ENCODE results near the gene OR51E1.

The OR51E1 gene

DNA sequence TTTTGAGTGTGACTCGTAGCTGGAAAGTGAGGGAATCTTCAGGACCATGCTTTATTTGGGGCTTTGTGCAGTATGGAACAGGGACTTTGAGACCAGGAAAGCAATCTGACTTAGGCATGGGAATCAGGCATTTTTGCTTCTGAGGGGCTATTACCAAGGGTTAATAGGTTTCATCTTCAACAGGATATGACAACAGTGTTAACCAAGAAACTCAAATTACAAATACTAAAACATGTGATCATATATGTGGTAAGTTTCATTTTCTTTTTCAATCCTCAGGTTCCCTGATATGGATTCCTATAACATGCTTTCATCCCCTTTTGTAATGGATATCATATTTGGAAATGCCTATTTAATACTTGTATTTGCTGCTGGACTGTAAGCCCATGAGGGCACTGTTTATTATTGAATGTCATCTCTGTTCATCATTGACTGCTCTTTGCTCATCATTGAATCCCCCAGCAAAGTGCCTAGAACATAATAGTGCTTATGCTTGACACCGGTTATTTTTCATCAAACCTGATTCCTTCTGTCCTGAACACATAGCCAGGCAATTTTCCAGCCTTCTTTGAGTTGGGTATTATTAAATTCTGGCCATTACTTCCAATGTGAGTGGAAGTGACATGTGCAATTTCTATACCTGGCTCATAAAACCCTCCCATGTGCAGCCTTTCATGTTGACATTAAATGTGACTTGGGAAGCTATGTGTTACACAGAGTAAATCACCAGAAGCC is 11.0 kb downstream of the OR51E1 start:
- no peak for DNase-seq

DNA sequence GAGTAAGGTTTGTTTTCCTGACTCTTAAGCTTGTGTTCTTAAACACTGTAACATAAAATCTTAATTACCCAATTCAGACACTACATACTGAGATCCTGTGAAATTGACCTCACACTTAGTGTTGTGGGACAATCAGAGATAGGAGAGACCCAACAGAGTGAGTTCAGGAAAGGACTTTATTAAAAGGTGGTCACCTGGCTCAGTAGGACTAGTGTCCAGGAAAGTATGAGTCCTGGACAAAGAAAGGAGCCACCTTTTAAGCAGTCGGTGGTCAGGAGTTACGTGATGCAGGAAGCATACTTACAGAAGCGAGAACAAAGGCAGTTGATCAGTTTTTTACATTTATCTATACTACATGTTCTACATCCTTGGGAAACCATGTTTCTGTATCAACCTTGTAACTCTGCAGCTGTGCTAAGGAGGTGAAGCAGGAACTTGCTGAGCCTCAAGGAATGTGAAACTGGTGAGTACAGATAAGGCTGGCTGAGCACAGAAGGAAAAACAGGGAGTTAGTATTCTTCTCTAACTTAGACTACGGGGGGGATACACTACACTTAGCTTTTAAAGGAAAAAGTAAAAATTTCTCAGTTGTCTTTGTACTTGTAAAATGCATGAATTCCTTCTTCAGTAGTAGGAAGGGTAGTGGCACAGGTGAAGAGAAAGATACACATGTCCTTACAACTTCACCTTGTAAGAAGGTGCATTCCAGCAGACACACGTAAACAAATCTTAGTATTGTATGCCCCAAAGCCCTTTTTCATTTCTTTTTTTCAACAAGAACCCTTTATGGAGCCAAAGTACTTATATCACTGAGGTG is 15.1 kb downstream of the OR51E1 start:
- no peak for DNase-seq

DNA sequence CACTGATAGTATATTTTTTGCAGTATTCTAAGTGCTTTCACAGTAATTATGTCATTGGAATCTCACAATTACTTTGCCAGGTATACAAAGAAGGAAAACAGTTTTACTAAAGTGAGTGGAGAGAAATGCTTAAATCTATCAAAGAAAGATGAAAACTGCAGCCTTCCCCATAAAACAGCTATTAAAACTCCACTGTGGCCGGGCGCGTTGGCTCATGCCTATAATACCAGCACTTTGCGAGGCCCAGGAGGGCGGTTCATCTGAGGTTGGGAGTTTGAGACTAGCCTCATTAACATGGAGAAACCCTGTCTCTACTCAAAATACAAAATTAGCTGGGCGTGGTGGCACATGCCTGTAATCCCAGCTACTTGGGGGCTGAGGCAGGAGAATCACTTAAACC is 19.1 kb downstream of the OR51E1 start:
- no peak for DNase-seq

DNA sequence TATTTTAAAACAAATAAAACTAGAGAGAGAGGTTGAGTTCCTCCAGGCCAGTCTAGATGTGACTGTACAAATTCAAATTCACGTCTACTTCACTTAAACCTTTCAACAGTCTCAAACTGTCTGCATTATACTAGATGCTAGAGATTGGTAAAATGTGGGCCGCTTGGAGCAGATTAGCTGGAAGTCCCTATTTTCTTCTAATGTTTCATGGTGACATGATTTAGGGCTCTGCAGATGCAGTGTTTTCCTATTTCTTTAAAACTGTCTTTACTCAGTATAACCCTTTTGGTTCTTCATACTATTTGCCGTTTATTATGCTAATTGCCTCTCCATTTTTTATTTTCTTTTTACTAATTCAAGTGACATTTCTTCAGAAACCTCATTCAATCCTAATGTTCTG is 20.4 kb downstream of the OR51E1 start:
- DNase-seq = no peak

DNA sequence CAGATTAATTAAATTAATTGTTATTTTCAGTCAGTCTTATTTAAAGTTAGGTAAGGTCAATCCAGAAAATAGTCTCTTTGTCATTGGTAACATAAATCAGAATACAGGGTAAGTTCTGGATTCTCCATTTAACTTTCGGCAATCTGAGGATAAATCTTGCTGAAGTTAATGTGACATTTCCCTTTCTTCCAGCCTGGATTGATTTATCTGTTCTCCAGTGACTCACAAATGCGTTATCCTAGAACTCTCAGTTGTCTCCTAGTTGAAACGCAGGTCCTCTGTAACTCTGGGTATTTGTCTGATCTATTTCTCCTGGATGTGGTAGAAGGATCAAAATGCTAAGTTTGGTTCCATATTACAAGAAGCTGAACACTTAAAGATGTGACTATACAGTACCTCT is 21.0 kb downstream of the OR51E1 start:
- no peak for DNase-seq

DNA sequence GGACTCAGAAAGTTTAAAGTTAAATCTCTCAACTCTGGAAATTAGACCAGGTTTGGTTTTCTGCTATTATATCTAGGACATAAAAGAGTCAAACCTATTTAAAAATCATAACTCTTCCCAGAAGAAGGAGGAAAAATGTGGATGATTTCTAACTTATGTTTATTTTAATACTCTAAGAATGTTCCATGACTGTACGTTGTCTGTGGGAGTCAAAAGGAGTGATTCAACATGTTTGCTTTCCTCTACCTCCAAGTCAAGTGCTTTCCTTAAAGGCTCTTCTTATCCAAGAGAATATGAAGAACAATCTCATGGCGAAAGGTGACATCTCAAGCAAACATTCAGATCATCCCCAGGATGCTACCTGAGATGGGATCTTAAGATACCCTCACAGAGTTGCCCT is 21.6 kb downstream of the OR51E1 start:
- no peak for DNase-seq

DNA sequence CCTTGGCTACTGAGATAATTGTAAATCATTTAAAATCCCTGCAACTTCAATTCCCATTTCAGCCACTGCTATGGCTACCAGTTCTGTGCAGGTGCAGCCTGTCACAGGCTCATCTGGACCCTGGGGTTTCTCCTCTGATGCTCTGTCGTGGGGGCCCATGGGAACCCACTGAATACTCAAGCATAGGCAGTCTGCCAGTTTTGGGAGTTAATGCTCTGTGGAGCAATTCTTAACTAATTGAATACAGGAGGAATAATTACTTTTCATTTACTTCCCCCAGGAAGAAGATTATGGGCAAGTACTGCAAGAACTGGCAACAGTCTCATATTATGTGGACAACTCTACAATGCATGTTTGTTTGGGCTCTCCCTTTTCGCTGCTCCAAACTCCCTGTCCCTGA is 28.0 kb downstream of the OR51E1 start:
- no peak for DNase-seq

DNA sequence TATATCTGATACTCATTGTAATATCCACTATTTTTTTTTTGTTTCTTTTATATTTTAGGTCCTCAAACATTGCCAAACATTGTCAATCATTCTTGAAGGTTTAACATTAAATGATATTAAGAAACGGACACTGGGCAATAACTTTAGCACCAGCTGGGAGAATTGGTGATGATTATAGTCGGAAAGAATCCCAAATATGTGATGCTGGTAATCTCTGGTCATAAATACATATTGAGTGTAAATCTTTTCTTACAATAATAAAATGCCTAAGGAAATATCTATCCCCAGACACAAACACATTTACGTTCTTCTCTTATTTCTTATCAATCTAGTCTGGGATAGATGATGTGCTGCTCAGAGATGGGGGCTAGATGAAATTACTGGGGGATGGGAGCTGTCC is 28.7 kb downstream of the OR51E1 start:
- DNase-seq = no peak

DNA sequence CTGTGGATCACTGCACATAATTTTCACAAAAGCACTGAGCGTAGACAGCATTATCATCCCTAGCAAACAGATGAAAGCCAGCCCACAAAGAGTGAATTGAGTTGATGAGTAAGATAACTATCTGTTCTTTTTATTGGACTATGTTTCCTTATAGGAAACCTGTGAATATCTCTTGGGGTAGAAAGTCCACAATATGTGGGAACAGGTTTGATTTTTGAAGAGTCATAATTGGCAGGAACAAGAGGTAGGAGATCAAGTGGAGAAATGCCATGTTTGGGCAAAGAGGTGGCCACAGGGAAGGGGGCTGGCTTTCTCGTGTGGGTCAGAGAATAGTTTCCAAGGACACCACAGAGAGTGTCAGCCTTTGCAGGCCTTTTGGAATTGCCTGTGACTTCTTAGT is 30.0 kb downstream of the OR51E1 start:
- no peak for DNase-seq

DNA sequence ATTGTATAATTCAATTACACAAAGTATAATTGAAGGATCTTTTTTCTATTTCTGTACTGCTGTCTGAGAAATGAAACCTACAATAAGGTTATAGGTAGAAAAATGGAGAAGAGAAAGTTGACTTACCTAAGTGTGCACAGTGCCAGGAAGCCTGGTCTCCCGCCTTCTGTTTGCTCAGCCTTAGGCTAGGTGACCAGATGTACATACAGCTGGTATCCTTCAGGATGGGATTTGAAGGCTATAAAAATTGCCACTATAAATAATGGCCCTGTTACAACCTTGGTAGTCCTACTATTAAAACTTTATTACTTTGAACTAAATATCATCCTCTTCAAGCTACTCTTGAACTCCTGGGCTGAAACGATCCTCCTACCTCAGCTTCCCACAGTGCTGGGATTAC is 34.2 kb downstream of the OR51E1 start:
- no peak for DNase-seq

DNA sequence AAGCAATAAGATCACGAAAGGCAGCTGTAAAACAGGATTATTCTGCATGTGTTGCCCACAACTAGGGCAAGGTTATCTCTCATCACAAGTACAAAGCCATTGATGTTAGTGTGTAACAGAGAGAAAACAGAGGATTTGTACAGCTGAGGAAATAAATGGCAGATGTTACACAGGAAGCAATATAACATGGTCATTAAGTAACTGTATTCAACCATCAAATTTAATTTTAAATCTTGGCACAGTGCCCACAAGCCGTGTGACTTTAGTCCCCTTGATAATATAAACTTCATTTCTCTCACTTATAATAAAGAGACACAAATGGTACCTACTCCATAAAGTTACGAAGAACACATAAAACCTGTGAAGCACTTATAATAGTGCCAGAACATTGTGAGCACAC is 36.6 kb downstream of the OR51E1 start:
- DNase-seq = no peak

DNA sequence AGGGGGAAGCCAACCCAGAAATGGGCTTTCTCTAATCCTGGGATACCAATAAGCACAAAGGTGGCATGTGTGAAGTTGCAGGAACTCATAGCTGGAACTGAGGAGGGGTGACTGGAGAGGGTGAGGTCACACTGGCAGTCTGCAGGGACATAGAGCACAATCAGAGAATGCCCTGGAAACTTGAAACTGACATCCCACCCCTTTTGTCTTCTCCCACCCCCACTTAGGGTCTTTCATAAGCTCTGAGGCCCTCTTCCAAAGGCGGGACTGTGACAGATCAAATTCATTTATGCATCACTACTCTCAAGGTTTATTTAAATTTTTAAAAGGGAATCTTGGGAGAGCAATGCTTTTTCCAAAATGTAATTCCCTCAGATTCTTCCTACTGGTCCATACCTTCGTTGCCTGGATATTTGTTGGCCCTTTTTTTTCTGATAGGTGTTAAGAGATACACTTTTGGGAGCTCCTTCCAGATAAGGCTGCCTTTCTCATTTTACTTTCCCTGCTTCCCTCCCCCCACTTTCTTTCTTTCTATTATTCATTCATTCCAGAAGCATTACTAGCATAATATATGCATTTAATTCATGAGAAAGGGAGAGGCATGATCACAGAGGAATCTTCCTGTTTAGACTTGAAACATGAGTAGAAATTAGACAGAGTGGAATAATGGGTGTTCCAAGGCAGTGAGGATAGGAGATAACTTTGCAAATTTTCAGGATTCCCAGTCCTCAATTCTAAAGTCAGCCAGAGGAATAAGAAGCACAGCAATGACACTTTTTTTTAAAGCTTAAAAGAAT is 39.0 kb downstream of the OR51E1 start:
- no peak for DNase-seq

DNA sequence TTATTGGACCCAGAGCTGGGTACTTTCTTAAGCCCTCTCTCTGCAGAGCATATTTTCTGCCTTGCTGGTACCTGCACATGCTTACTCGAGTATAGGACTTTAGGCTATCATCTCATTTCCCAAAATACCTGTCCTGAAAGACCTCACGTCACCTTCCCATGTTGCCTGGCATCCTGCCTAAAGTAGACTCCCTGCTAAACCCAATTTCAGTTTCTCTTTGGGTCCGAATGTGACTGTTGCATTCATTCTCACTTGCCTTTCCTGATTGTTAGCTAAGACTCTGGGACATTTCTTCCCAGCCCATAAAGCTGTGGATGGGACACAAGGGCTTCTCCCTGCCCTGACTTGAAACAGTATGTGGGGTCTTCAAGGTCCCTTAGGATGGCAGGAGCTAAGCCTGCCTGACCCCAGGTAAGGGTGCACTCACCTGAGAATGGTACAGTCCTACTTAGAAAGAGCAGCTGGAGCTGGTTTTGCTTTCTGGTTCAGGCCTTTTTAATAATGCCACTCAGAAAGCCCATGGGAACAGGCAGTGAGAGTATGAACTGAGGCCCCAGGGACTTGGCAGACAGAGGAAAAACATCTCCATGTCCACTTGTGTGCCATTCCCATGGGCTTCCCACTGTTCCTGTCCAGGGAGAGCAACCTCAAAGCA is 41.0 kb downstream of the OR51E1 start:
- DNase-seq = no peak

DNA sequence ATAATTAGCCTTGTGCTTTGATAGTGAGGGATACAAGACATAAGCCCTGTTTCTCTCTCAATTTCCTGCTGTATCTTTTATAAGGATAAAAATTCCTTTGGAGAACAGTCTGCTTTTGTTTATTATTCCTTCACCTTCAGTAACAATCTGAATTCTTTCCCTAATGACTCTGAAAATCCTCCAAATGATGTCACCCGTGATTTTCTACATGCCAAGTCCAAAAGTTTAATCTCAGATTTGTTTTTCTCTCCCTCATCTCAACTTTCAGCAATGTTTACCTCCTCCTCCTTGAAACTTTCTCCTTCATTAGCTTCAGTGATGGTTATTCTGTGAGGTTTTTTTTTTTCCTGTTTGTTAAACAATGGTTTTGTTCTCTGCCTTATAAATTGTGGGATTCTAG is 51.7 kb downstream of the OR51E1 start:
- no peak for DNase-seq

DNA sequence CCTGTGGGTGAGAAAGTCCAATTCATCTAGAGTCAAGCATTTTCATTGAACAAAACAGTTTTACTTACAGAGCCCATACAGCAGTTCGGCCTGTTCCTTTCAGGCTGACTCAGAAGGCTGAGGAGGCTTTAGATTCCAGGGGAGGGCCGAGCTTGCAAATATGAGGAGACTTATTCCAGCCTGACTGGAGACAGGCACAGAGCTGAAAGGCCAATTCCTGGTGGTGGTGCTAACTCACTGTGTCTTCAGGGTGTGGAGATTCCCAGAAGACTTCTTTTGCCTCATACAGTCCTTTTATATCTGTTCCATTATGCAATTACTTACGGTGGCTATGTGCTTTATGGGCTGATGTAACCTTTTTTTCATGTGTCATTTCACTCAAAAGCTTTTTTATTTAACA is 53.8 kb downstream of the OR51E1 start, which contains the start of gene OR51E2:
Gene OR51E2, minus strand, starts transcription at position 269 of the 400 bp plus-strand sequence. CDS start 15,142 bp downstream, outside the sequence.
- DNase-seq = no peak

DNA sequence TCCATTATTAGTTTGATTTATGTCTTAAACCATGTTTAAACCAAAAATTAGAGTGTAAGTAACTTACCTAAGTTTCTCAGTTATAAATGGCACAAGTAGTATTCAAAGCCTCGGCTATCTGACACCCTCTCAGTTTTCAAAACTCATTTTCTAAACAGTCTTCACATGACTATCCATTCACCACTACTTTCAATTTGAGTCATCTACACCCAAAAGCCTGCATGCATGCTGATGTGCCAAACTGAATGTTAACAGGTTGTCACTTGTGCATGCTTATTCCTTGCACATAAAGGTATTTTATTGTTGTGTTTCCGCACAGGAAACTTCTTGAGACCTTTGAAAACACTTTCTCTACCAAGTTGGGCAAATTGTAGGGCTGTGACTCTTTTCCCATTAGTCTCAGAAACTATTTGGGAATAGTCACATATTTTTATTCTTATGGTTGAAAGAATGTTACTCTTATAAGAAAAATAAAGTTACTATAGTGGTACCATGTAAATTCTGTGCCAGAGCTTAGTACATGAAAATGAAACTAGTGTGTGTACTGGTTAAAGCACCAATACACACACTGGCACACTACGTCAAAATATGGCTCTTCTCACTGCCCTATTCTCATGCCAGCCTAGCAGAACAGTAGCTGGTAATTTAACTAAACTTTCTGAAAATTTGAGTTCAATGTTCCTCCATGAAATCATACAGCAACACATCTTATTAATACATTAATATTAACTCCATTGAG is 56.1 kb downstream of the OR51E1 start:
- no peak for DNase-seq

DNA sequence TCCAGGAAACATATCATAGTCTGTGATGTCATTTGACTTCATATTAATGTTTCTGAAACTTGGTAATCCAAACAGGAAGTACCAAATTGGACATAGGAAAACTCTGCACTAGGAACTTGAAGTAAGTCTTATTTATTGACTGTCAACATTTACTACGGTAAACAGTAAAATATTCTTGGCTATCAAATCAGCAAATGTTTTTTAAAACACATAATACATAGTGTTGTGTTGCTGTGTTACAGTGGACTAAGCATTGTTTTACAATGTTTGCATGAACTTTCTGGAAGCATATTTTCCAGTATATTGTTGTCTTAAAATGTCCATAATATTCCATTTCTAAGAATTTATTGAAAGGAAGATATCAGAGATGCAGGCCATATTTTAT is 56.6 kb downstream of the OR51E1 start:
- DNase-seq = no peak

DNA sequence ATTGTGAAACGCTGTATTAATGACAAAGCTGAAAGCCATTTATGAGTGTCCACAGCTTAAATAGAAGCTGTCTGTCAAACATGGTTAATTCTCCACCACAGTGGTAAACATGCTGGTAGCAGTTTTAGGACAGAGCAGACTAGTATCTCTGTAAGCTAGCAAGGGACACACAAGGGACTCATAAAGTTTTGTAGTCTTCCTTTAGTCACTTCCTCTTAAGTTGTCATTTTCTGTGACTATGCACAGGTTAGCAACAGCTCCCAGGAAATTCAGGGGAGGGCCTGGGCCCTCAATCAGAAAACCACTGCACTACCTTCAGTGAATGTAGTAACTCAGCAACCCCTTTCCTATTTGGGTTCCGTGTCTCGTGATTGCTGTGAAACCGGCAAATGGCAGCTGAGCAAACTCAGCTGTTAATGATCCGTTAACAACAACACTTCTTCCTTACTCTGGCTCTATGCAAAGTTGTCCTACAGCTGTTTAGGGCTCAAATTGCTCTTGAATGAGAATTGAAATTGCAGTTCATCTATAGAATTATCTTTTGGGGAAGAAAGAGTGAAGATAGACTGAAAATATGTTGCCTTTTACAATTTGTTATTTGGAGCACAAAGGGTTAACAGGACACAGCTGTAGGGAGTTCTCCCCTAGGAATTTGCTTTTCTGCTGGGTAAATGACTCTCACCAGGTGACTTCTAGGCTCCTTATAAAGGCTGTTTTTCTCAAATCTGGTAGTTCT is 60.4 kb downstream of the OR51E1 start, which contains the start of gene MMP26:
Gene MMP26, plus strand, starts transcription at position 731 of the 736 bp plus-strand sequence.
- no peak for DNase-seq

DNA sequence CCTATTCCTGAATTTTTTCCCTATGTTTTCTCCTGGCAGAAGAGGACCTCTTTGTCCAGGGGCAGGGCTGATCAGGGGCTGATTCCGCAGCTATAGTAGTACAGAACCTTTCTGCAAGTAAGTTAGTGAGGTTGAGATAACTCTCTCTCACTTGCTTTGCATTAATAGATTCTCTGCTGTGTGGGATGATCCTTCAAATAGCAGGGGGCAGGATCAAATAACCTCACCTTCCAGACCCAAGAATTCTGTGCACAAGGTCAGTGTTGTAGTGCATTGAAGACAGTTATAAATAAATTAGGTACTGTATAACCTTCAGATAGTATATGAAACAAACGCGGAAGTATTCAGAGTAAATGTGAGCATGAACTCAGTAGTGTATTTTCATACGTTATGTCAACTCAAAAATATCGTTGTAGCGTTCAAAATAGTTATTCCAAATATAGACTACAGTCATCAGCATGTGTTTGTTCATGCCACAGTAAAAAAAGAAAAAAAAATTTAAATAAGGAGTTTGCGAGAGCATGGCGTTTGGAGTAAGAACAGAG is 61.1 kb downstream of the OR51E1 start:
- no peak for DNase-seq
